A549 treated with ZK216348 at 1 μM for 4 hours (cell line): ENCODE measurements around the gene PAFAH2. TPM values are rescaled to one million over a fixed set of nuclear protein-coding genes. Genes with fewer than 3 reads are reported as not detected.

Experiments
- total RNA-seq: library from RNA; stranded (reverse); fragments of 200-300 nt; extraction: Qiagen RNA extraction; gene quantifications from 5 replicates; pipeline ENCODE4 v1.2.3, GENCODE V29; 2022; ENCODE audit warnings: low read depth

PAFAH2 gene
- total RNA-seq = 5.5 to 8.8 TPM (median 6.9 TPM) in 5 replicates

DNA sequence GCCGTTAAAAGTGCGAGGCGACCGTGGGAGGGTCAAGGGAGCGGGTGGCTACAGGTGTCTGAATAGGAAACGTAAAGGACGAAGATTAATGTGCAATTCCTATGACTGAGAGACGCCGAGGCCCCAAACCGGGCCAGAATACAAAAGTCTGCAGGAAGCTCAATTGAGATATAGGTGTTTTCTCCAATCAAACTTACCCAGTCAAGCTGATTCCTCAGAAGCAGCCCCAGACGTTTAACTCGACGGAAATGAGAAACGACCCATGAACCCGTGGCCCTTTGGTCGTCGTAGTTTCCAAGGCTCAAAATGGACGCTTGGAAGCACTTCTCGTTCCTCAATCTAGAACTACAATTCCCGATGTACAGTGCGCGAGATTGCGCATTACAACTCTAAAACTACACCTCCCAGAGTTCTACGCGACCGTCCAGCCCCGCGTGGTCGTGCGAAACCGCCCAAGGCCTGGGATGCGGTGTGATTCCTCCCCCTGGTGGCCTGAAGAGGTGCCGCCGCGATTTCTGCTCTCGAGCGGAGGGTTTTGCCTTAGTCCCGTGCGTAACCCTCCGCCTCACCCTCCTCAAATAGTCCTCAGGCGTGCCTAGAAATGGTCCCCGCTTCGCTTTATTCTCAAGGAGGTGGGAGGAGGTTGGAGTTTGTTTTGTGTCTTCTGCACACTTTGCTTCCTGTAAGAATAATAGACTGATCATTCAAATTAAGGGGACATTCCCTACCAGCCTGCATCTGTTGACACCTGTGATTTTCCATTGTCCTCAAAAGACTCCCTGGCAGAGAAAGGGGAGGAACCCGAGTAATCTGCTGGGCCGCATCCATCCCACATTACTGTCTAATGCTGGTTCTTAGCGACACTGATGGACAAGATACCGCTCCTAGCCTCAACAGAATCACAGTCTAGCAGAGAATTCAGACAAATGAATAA, at the start of gene PAFAH2:
TSS of gene PAFAH2 (minus strand) at position 236 of the 934 bp plus-strand sequence. CDS start 7,247 bp downstream, outside the sequence.

DNA sequence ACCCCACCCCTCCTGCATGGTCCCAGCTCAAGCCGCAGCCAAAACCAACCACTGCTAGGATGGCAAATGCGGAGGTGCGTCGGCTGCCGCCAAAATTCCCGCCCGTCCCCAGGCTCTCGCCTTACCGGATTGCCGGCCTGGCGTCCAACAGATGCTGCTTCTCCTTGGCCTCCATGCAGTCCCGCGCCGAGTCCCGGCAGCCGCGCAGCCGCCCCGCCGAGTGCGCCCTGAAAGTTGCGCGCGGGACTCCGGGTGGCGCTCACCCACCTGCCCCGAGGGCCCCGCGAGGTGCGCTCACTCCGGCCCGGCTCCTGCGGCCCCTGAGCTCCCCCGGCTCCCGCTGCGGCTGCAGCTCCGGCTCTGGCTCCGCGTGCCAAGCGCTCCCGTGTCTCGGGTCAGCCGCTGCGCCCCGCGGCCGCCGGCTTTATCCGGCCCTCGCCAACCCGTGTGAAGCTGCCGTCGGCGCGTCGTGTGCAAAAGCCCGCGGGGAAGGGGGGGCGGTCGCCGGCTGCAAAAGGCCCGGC, 47.9 kb upstream of the PAFAH2 start, which contains the start of gene SLC30A2:
TSS of gene SLC30A2 (minus strand) at position 397 of the 524 bp plus-strand sequence. CDS start at position 175, 222 bp downstream.

DNA sequence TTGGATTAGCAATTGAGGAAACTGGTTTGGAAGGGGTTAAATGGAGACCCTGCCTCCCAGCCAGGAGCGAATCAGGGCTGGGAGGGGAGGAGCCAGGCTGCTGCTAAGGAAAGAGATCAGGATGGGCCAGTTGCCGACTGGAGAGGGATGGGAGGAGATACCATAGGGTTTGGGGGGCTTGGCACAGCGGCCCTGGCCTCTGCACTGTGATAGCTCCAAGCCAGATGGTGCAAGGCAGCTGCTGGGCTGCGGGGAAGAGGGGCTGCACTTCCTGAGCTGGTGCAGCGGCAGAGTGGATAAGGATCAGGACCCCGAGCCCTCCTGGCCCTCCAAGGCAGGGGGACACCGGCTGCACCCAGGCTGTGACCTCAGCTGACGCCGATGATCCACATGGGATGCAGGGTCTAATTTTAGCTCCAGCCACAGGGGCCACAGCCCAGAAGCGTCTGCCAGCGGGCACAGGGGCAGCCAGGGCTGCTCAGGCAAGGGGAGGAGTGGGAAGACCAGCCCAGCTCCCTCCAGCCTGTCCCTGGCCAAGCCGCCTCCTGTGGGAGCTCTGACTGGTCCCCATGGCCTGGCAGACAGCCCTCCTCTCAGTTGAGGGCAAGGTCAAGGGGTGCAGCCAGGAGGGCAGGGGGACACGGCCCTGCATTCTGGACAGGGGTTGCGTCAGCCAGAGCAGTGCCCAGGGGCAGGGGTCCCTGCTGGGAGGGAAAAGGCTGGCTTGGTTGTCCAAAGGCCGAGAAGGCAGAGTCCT, 24.0 kb upstream of the PAFAH2 start, which contains the start of gene EXTL1:
TSS of gene EXTL1 (plus strand) at position 129 of the 757 bp plus-strand sequence. CDS start 872 bp downstream, outside the sequence.

Other genes with a start within 250 kb of the PAFAH2 start
- gene SELENON, start 197.9 kb downstream of the PAFAH2 start, total RNA-seq = 50.6 to 71.3 TPM (median 61.3 TPM) in 5 replicates
- 23.0 to 26.4 TPM (median 25.5 TPM) in 5 replicates for gene MTFR1L, start 178.1 kb downstream of the PAFAH2 start, total RNA-seq
- gene AUNIP, start 138.6 kb downstream of the PAFAH2 start, total RNA-seq = 7.1 to 10.4 TPM (median 8.3 TPM) in 5 replicates
- 4.5 to 7.4 TPM (median 6.7 TPM) in 5 replicates for gene PAQR7, start 122.4 kb downstream of the PAFAH2 start, total RNA-seq
- 212 to 300 TPM (median 222 TPM) in 5 replicates for gene STMN1, start 91.6 kb downstream of the PAFAH2 start, total RNA-seq
- gene EXTL1, start 23.7 kb upstream of the PAFAH2 start, total RNA-seq = 0.05 TPM in 1 of 5 replicates, not detected in the others
- 0.09 to 0.31 TPM (median 0.25 TPM) in 5 replicates for gene SLC30A2, start 48.1 kb upstream of the PAFAH2 start, total RNA-seq
- gene TRIM63, start 69.6 kb upstream of the PAFAH2 start, total RNA-seq = 0.43 to 0.85 TPM (median 0.60 TPM) in 5 replicates
- gene PDIK1L, start 113.8 kb upstream of the PAFAH2 start, total RNA-seq = 1.2 to 3.1 TPM (median 1.6 TPM) in 5 replicates
- gene FAM110D, start 161.0 kb upstream of the PAFAH2 start, total RNA-seq = 0.05 to 0.06 TPM in 2 of 5 replicates, not detected in the others
- not detected in 5 replicates for gene C1orf232, start 170.9 kb upstream of the PAFAH2 start, total RNA-seq
- gene ZNF593, start 171.8 kb upstream of the PAFAH2 start, total RNA-seq = 43.9 to 63.0 TPM (median 59.9 TPM) in 5 replicates
- gene ZNF593OS, start 173.8 kb upstream of the PAFAH2 start, total RNA-seq = not detected in 5 replicates
- 0.13 to 0.58 TPM (median 0.39 TPM) in 5 replicates for gene CNKSR1, start 179.4 kb upstream of the PAFAH2 start, total RNA-seq
- not detected in 5 replicates for gene CATSPER4, start 192.5 kb upstream of the PAFAH2 start, total RNA-seq
- 10.8 to 13.9 TPM (median 12.3 TPM) in 5 replicates for gene CEP85, start 236.1 kb upstream of the PAFAH2 start, total RNA-seq